NCI-H69 (cell line): ENCODE data around the gene LRP2.
A peak's percentile ranks its signal among the peaks of the same experiment; 100 is the strongest.

ENCODE experiments used
- DNase-seq: peaks from one replicate; lab custom pipeline; 2025; lab: John Stamatoyannopoulos, UW

Gene LRP2

GRCh38 chr2:169119123-169119760 is 243.1 kb downstream of the LRP2 start:
- no peak for DNase-seq

GRCh38 chr2:169118060-169118459 is 244.3 kb downstream of the LRP2 start:
- DNase-seq = no peak

GRCh38 chr2:169116993-169117392 is 245.3 kb downstream of the LRP2 start:
- DNase-seq = no peak

GRCh38 chr2:169116327-169116726 is 246.0 kb downstream of the LRP2 start:
- no peak for DNase-seq

GRCh38 chr2:169114056-169114455 is 248.3 kb downstream of the LRP2 start:
- no peak for DNase-seq

- no peak for DNase-seq
Measured at GRCh38 chr2:169112841-169113240, 249.5 kb downstream of the LRP2 start.

GRCh38 chr2:169110916-169111315 is 251.4 kb downstream of the LRP2 start:
- DNase-seq = no peak

- no peak for DNase-seq
Measured at GRCh38 chr2:169110419-169110818, 251.9 kb downstream of the LRP2 start.

- peak; percentile 76 for DNase-seq
Measured at GRCh38 chr2:169109502-169110409, 252.6 kb downstream of the LRP2 start.

- no peak for DNase-seq
Measured at GRCh38 chr2:169108099-169108884, 254.0 kb downstream of the LRP2 start.

GRCh38 chr2:169107645-169108044 is 254.7 kb downstream of the LRP2 start:
- no peak for DNase-seq

GRCh38 chr2:169106563-169107545 is 255.5 kb downstream of the LRP2 start:
- DNase-seq = no peak

GRCh38 chr2:169106134-169106533 is 256.2 kb downstream of the LRP2 start:
- no peak for DNase-seq

GRCh38 chr2:169105476-169105875 is 256.9 kb downstream of the LRP2 start:
- peak; percentile 62 for DNase-seq

- no peak for DNase-seq
Measured at GRCh38 chr2:169104848-169105247, 257.5 kb downstream of the LRP2 start.

- DNase-seq = no peak
Measured at GRCh38 chr2:169095621-169096105, 266.7 kb downstream of the LRP2 start.

GRCh38 chr2:169094676-169095075 is 267.7 kb downstream of the LRP2 start:
- DNase-seq = no peak

GRCh38 chr2:169093535-169093934 is 268.8 kb downstream of the LRP2 start:
- DNase-seq = no peak

GRCh38 chr2:169091761-169092519 is 270.4 kb downstream of the LRP2 start:
- DNase-seq = no peak

- DNase-seq = no peak
Measured at GRCh38 chr2:169091256-169091655, 271.1 kb downstream of the LRP2 start.
